Pancreas (tissue), 10 donors: ENCODE data around the gene PTPRK. TPM values are rescaled to one million over a fixed set of nuclear protein-coding genes. Genes with fewer than 3 reads are reported as not detected.

Experiments used
- ATAC-seq, 4 donors: fragments of 200-7000 bp; cut with Tn5 transposase; one replicate each; pipeline versions ENCODE4 v1.8.0 to v1.9.1; 2020; ENCODE audit warnings: mild to moderate bottlenecking in 4 of 4, moderate library complexity in 4 of 4
- DNase-seq, 6 donors: peaks; one replicate each; pipeline ENCODE4 v3.0.0-alpha.2; 2020
- FAIRE-seq: peaks from 2 replicates; lab custom pipeline; 2012; peaks lifted over from hg19 to GRCh38; lab: Jason Lieb, UNC
- H3K27ac ChIP-seq, 4 donors: fragments of 200-600 bp; sonication (generic); 1 replicate in 3 of 4; 2 replicates in 1 of 4; pipeline versions ENCODE4 v1.5.0 to v1.8.0; 2020
- H3K27me3 ChIP-seq, 4 donors: fragments of 200-600 bp; one replicate each; pipeline ENCODE4 v1.8.0; 2021
- H3K36me3 ChIP-seq, 3 donors: fragments of 200-600 bp; sonication (generic) in 1 of 3; one replicate each; pipeline versions ENCODE4 v1.5.0 to v1.8.0; 2020 to 2021
- H3K4me1 ChIP-seq, 3 donors: fragments of 200-600 bp; one replicate each; pipeline ENCODE4 v1.8.0; 2021
- H3K4me3 ChIP-seq, 4 donors: fragments of 200-600 bp; sonication (generic) in 2 of 4; one replicate each; pipeline versions ENCODE4 v1.5.0 to v1.8.0; 2020 to 2021
- H3K9me3 ChIP-seq, 4 donors: fragments of 200-600 bp; one replicate each; pipeline ENCODE4 v1.8.0; 2021
- CTCF ChIP-seq, 4 donors: fragments of 200-600 bp; sonication (generic) in 3 of 4; IDR thresholded peaks; one replicate each; pipeline versions ENCODE4 v1.5.0 to v1.8.0; 2021; ENCODE audit warnings: antibody characterized with exemption in 4 of 4
- WGBS, 2 donors: extraction: QIAGEN DNeasy Blood & Tissue Kit; methylation state at CpG; one replicate each; pipeline ENCODE4 v1.1.7; 2013; 5-methylcytosine and 5-hydroxymethylcytosine counted together
- intact Hi-C, 3 donors: fragments of 100-400 bp; cut with DNase I; formaldehyde crosslinking; loops; one replicate each; pipeline versions ENCODE4 v1.11.1 to v1.14.2; 2022
- polyA plus RNA-seq, 2 donors: library from polyadenylated mRNA; stranded (reverse); fragments of 200-250 nt; gene quantifications; one replicate each; pipeline ENCODE4 v1.2.3, GENCODE V29; 2013
- total RNA-seq, 6 donors: library from RNA; stranded (reverse); fragmentation: NEBNext Ultra II Directional in 4 of 6; extraction: Animal tissue kit (Norgen Biotek cat#: 25700) in 4 of 6; gene quantifications; one replicate each; pipeline versions ENCODE4 v1.2.1 to v1.2.4, GENCODE V29; 2021 to 2023
- donor health status: healthy with polysubstance abuse.
- donor health status: DM: no; HTN: no; CAD: no; lungs with moderate emphysema.
- donor health status: DM: no; HTN: no; CAD: no.
- donor health status: control.
- donor health status: control.
- donor health status: Bipolar disorder and iron deficiency.
- donor health status: DM: yes; HTN: yes; CAD: no.
- donor health status: DM: no; HTN: no; CAD: no.
- donor health status: DM: no; HTN: no; CAD: no.
- donor health status: DM: yes; HTN: yes; CAD: no.

The PTPRK gene
- total and polyA plus RNA-seq, 8 donors = 10.5 to 72.7 (median 51.7) TPM

GRCh38 chr6:128474481-128474880 lies 45.9 kb downstream of the PTPRK start:
- 92 to 98% methylated on average over 1 of the region's 1 CpG for WGBS, 2 donors
- intact Hi-C loops = no loop called here
- Histone ChIP-seq H3K4me1 (peaks cover 0 to 9% (median 5%) of the 10 kb centered on the region in 3 donors), H3K36me3 (no peaks in the 10 kb centered on the region), H3K4me3 (no peak overlapping the region), H3K9me3 (no peaks in the 10 kb centered on the region), H3K27ac (peak overlapping the region in 2 of 4 donors; percentile 3 to 9), H3K27me3 (no peaks in the 10 kb centered on the region)
- TF ChIP-seq CTCF (IDR thresholded peaks at IDR 0.05) = no peak
- FAIRE-seq (no peak), DNase-seq (no peak), ATAC-seq (no peak)

GRCh38 chr6:128471907-128472306 lies 48.5 kb downstream of the PTPRK start:
- TF ChIP-seq CTCF (IDR thresholded peaks at IDR 0.05) = no peak
- Histone ChIP-seq H3K27ac (no peak overlapping the region), H3K4me3 (no peak overlapping the region), H3K9me3 (no peaks in the 10 kb centered on the region), H3K4me1 (peaks cover 0 to 3% (median 0%) of the 10 kb centered on the region in 3 donors), H3K27me3 (no peaks in the 10 kb centered on the region), H3K36me3 (no peaks in the 10 kb centered on the region)
- intact Hi-C loops = no loop called here
- ATAC-seq = peak in 1 of 4 donors; percentile 37
- 70 to 75% methylated on average over 4 of the region's 4 CpGs for WGBS, 2 donors
- FAIRE-seq = no peak
- no peak for DNase-seq

- H3K4me1 ChIP-seq = peaks cover 8 to 30% (median 26%) of the 10 kb centered on the region in 3 donors
- H3K4me3 ChIP-seq = no peak overlapping the region
- no peaks in the 10 kb centered on the region for H3K9me3 ChIP-seq
- no peaks in the 10 kb centered on the region for H3K36me3 ChIP-seq
- WGBS, 2 donors = 43 to 45% methylated on average over 2 of the region's 2 CpGs
- H3K27ac ChIP-seq = peak overlapping the region in 2 of 4 donors; percentile 1 to 55
- FAIRE-seq (no peak), DNase-seq (no peak), ATAC-seq (peak in 3 of 4 donors; percentile 16 to 51 (median 45))
- intact Hi-C loops = no loop called here
- H3K27me3 ChIP-seq = no peaks in the 10 kb centered on the region
- no peak for TF ChIP-seq CTCF (IDR thresholded peaks at IDR 0.05)
Observed at GRCh38 chr6:128465368-128466343, 54.7 kb downstream of the PTPRK start.

GRCh38 chr6:128464790-128465189 lies 55.6 kb downstream of the PTPRK start:
- 49 to 50% methylated on average over 3 of the region's 3 CpGs for WGBS, 2 donors
- H3K9me3 ChIP-seq = no peaks in the 10 kb centered on the region
- no peak for DNase-seq
- peak in 1 of 4 donors; percentile 38 for ATAC-seq
- H3K27me3 ChIP-seq = no peaks in the 10 kb centered on the region
- peaks cover 8 to 30% (median 26%) of the 10 kb centered on the region in 3 donors for H3K4me1 ChIP-seq
- intact Hi-C loops = no loop called here
- no peak overlapping the region for H3K27ac ChIP-seq
- no peaks in the 10 kb centered on the region for H3K36me3 ChIP-seq
- no peak for TF ChIP-seq CTCF (IDR thresholded peaks at IDR 0.05)
- FAIRE-seq = no peak
- H3K4me3 ChIP-seq = no peak overlapping the region
